ENCODE results near the gene TMEM101. TPM values are rescaled to one million over a fixed set of nuclear protein-coding genes. Genes with fewer than 3 reads are reported as not detected.

TMEM101 gene
- total and polyA plus RNA-seq, 12 donors: 15.6 to 26.4 (median 17.9) TPM

DNA sequence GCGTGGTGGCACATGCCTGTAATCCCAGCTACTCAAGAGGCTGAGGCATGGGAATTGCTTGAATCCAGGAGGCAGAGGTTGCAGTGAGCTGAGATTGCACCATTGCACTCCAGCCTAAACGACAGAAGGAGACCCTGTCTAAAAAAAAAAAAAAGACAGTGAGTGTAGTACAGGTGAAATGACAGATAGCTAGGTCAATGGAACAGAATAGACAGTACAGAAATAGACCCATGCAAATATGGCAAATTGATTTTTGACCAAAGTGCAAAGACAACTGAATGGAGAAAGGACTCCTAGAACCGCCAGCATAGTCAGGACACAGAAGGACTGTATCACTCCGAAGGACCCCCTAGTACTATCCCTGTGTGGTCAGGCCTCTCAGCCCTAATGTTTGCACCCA lies 44.4 kb downstream of the TMEM101 start:
- H3K9me3 ChIP-seq: no peaks in the 10 kb centered on the region

DNA sequence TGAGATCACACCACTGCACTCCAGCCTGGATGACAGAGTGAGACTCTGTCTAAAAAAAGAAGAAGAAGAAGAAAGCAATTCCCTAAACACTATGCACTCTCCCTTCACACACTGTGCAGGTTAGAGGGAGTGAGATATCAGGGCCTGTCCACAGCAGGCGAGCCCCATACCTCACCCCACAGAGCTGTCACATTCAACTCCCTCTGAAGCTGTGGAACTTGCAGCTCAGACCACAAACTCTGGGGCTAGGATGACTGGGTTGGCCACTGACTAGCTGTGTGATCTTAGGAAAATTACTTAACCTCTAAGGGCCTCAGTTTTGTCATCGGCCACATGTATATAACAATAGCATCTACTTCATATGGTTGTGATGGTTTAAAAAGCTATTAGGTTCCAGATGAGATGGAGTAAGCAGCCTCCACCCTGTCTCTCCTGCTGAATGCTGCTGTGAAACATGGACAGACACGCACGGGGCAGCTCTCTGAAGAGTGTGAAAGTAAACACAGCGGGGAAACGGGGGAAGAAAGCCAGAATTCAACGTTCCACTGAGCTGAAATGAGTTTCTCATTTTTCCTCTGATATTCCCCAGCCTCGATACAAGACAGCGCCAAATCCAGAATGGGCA lies 47.4 kb downstream of the TMEM101 start:
- no peaks in the 10 kb centered on the region for H3K36me3 ChIP-seq
- H3K4me3 ChIP-seq: no peak overlapping the region
- no peak for DNase-seq
- H3K27ac ChIP-seq: no peak overlapping the region
- H3K4me1 ChIP-seq: no peaks in the 10 kb centered on the region
- peaks cover 0 to 19% (median 1%) of the 10 kb centered on the region in 7 donors for H3K27me3 ChIP-seq
- ATAC-seq: no peak
- intact Hi-C loops (cut with DNase I): no loop called here
- WGBS, 2 donors: 60 to 65% methylated on average over 9 of the region's 9 CpGs
- H3K9me3 ChIP-seq: no peaks in the 10 kb centered on the region
- TF ChIP-seq, protein P1, sequence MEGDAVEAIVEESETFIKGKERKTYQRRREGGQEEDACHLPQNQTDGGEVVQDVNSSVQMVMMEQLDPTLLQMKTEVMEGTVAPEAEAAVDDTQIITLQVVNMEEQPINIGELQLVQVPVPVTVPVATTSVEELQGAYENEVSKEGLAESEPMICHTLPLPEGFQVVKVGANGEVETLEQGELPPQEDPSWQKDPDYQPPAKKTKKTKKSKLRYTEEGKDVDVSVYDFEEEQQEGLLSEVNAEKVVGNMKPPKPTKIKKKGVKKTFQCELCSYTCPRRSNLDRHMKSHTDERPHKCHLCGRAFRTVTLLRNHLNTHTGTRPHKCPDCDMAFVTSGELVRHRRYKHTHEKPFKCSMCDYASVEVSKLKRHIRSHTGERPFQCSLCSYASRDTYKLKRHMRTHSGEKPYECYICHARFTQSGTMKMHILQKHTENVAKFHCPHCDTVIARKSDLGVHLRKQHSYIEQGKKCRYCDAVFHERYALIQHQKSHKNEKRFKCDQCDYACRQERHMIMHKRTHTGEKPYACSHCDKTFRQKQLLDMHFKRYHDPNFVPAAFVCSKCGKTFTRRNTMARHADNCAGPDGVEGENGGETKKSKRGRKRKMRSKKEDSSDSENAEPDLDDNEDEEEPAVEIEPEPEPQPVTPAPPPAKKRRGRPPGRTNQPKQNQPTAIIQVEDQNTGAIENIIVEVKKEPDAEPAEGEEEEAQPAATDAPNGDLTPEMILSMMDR (IDR thresholded peaks at IDR 0.05): no peak

More for the DNA sequence above, 44.4 kb downstream of the TMEM101 start:
- no peaks in the 10 kb centered on the region for H3K36me3 ChIP-seq
- no peak for DNase-seq
- 82 to 83% methylated on average over 4 of the region's 4 CpGs for WGBS, 2 donors
- no peak overlapping the region for H3K27ac ChIP-seq
- TF ChIP-seq, protein P1 (IDR thresholded peaks at IDR 0.05): no peak
- no peak for ATAC-seq
- H3K4me3 ChIP-seq: no peak overlapping the region
- intact Hi-C loops (cut with DNase I): no loop called here
- peaks cover 0 to 21% (median 4%) of the 10 kb centered on the region in 7 donors for H3K27me3 ChIP-seq
- H3K4me1 ChIP-seq: no peaks in the 10 kb centered on the region

DNA sequence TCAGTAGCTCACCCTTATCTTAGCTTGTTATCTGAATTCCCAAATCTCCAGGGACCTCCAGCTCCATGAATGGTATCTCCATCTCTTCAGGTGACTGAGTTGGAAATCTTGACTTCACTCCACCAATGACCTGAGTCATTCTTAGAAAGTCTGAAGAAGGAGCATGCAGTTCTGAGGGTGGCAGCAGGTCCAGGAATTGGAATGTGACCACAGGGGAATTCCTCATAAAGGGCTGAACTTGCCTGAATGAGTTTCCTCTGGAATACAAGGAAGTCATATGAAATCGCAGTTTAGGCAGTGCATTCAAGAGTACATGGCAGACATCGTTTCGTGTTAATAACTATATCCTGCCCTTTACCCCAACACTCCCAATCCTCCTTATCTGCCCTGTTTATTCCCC lies 48.5 kb downstream of the TMEM101 start:
- Histone ChIP-seq H3K27ac (no peak overlapping the region), H3K4me3 (no peak overlapping the region), H3K27me3 (peaks cover 0 to 28% (median 7%) of the 10 kb centered on the region in 7 donors), H3K36me3 (no peaks in the 10 kb centered on the region), H3K9me3 (no peaks in the 10 kb centered on the region), H3K4me1 (no peaks in the 10 kb centered on the region)
- intact Hi-C loops (cut with DNase I): no loop called here
- WGBS, 2 donors: 52 to 67% methylated on average over 3 of the region's 3 CpGs
- DNase-seq (no peak), ATAC-seq (no peak)
- TF ChIP-seq, protein P1 (IDR thresholded peaks at IDR 0.05): no peak

DNA sequence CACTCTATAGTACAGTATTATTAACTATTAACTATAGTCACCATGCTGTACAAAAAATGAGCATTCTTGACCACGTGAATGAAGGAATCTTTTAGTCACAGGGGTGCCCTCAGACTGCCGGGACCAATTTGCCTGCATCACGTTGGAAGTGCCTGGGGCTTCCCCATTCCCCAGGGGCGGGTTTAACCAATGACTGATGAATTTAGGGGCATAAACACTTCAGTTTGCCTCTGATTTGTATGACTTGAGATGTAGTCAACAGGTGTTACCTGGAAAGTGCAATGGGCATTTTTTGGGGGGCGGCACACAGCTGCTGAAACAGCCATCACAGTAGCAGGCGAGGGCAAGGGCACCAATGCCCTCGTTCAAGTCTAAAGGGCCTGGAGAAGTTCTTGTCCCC lies 52.3 kb downstream of the TMEM101 start:
- intact Hi-C loops (cut with DNase I): no loop called here
- DNase-seq: no peak
- 64 to 66% methylated on average over 7 of the region's 7 CpGs for WGBS, 2 donors

More for the DNA sequence above, 52.3 kb downstream of the TMEM101 start:
- H3K27ac ChIP-seq: no peak overlapping the region
- no peak overlapping the region for H3K4me3 ChIP-seq
- no peaks in the 10 kb centered on the region for H3K4me1 ChIP-seq
- H3K27me3 ChIP-seq: peaks cover 0 to 39% (median 16%) of the 10 kb centered on the region in 7 donors
- H3K36me3 ChIP-seq: no peaks in the 10 kb centered on the region
- TF ChIP-seq, protein P1 (IDR thresholded peaks at IDR 0.05): no peak
- no peak for ATAC-seq
- no peaks in the 10 kb centered on the region for H3K9me3 ChIP-seq
